Lung (tissue), 12 donors: ENCODE measurements around the gene CHERP. TPM values are rescaled to one million over a fixed set of nuclear protein-coding genes. Genes with fewer than 3 reads are reported as not detected.

ENCODE experiments used
- ATAC-seq: fragments of 200-7000 bp; cut with Tn5 transposase; one replicate; pipeline ENCODE4 v1.9.1; 2020; ENCODE audit warnings: moderate number of reproducible peaks; ENCODE audit not compliant: insufficient read depth, low FRiP score
- DNase-seq, 3 donors: peaks; one replicate each; pipeline ENCODE4 v3.0.0-alpha.2; 2013 to 2017
- H3K27ac ChIP-seq, 2 donors: one replicate each; pipeline ENCODE4 v1.5.1; 2013; ENCODE audit warnings: mild to moderate bottlenecking in 2 of 2, moderate library complexity in 2 of 2, control low read depth in 1 of 2, inconsistent platforms in 1 of 2, low read depth in 1 of 2, low read length in 1 of 2
- H3K27me3 ChIP-seq, 3 donors: one replicate each; pipeline ENCODE4 v1.5.1; 2013; ENCODE audit warnings: low read length in 2 of 3; ENCODE audit not compliant: control insufficient read depth in 3 of 3, insufficient read depth in 3 of 3
- H3K36me3 ChIP-seq, 4 donors: one replicate each; pipeline ENCODE4 v1.5.1; 2013; ENCODE audit warnings: low read length in 4 of 4, mild to moderate bottlenecking in 1 of 4, moderate library complexity in 1 of 4; ENCODE audit not compliant: control insufficient read depth in 4 of 4, insufficient read depth in 4 of 4
- H3K4me1 ChIP-seq, 5 donors: one replicate each; pipeline ENCODE4 v1.5.1; 2013; ENCODE audit warnings: low read length in 5 of 5, mild to moderate bottlenecking in 2 of 5, moderate library complexity in 1 of 5; ENCODE audit not compliant: control insufficient read depth in 5 of 5, insufficient read depth in 5 of 5
- H3K4me3 ChIP-seq: one replicate; pipeline ENCODE4 v1.5.1; 2013; ENCODE audit warnings: mild to moderate bottlenecking, control low read depth, moderate library complexity
- H3K9ac ChIP-seq, 2 donors: one replicate each; pipeline ENCODE4 v1.5.1; 2013; ENCODE audit warnings: low read length in 2 of 2, control low read depth in 1 of 2; ENCODE audit not compliant: insufficient read depth in 1 of 2
- H3K9me3 ChIP-seq, 4 donors: one replicate each; pipeline ENCODE4 v1.5.1; 2013; ENCODE audit warnings: low read length in 3 of 4, mild to moderate bottlenecking in 1 of 4, moderate library complexity in 1 of 4; ENCODE audit not compliant: control insufficient read depth in 4 of 4, insufficient read depth in 3 of 4
- WGBS, 2 donors: extraction: QIAGEN DNeasy Blood & Tissue Kit; methylation state at CpG; one replicate each; pipeline ENCODE4 v1.1.7; 2013; 5-methylcytosine and 5-hydroxymethylcytosine counted together
- polyA plus RNA-seq, 2 donors: library from polyadenylated mRNA; stranded (reverse); fragments of 200-250 nt; gene quantifications; one replicate each; pipeline ENCODE4 v1.2.1, GENCODE V29; 2013
- total RNA-seq, 2 donors: library from RNA; depleted of rRNA in 1 of 2; stranded (reverse); fragments of >200 nt in 1 of 2; gene quantifications; one replicate each; pipeline ENCODE4 v1.2.1, GENCODE V29; 2014 to 2021
- TF ChIP-seq, protein P1 (sequence below): IDR thresholded peaks from 2 replicates; pipeline ENCODE4 v1.5.1; 2012; ENCODE audit warnings: mild to moderate bottlenecking; ENCODE audit errors: control extremely low read depth, extremely low read depth
- donor health status: control.
- donor health status: control.
- donor health status: Bipolar disorder and iron deficiency.
- donor health status: healthy.
- donor health status: DM: yes; HTN: yes; CAD: no.

Gene CHERP
- total and polyA plus RNA-seq, 4 donors = 19.5 to 30.9 (median 23.3) TPM

DNA sequence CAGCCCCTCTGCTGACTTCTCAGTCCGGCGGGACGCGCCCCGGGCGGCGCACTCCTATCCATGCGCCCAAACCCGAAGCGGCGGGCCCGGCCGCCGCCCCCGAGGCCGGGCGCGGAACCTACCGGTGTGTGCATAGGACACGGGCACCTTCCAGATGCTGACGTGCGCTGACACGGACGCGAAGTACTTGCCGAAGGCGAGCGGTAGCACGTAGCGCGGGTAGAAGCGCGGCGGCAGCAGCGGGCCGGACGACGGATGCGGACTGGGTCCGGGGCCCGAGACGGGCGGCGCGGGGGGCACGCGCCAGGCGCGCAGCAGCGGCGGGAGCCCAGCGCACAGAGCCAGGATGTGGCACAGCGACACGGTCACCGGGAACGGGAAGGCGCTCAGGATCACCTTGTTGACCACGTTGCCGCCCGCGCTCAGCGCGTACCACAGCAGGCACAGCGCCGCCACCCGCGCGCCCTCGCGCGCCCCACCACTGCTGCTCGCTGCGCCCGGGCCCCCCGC, 29.6 kb upstream of the CHERP start:
- Histone ChIP-seq H3K27ac (peak overlapping the region; percentile 39 to 94), H3K9me3 (no peaks in the 10 kb centered on the region), H3K36me3 (peaks cover 5 to 20% (median 14%) of the 10 kb centered on the region in 4 donors), H3K9ac (peak overlapping the region; percentile 26 to 73), H3K4me3 (peak overlapping the region; percentile 91), H3K4me1 (peaks cover 2 to 22% (median 7%) of the 10 kb centered on the region in 5 donors), H3K27me3 (no peaks in the 10 kb centered on the region)
- WGBS, 2 donors = 0% methylated on average over 37 to 75 of the region's 75 CpGs
- no peak for ATAC-seq
- TF ChIP-seq, protein P1, sequence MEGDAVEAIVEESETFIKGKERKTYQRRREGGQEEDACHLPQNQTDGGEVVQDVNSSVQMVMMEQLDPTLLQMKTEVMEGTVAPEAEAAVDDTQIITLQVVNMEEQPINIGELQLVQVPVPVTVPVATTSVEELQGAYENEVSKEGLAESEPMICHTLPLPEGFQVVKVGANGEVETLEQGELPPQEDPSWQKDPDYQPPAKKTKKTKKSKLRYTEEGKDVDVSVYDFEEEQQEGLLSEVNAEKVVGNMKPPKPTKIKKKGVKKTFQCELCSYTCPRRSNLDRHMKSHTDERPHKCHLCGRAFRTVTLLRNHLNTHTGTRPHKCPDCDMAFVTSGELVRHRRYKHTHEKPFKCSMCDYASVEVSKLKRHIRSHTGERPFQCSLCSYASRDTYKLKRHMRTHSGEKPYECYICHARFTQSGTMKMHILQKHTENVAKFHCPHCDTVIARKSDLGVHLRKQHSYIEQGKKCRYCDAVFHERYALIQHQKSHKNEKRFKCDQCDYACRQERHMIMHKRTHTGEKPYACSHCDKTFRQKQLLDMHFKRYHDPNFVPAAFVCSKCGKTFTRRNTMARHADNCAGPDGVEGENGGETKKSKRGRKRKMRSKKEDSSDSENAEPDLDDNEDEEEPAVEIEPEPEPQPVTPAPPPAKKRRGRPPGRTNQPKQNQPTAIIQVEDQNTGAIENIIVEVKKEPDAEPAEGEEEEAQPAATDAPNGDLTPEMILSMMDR = no peak
- peak in 2 of 3 donors; percentile 26 to 27 for DNase-seq

DNA sequence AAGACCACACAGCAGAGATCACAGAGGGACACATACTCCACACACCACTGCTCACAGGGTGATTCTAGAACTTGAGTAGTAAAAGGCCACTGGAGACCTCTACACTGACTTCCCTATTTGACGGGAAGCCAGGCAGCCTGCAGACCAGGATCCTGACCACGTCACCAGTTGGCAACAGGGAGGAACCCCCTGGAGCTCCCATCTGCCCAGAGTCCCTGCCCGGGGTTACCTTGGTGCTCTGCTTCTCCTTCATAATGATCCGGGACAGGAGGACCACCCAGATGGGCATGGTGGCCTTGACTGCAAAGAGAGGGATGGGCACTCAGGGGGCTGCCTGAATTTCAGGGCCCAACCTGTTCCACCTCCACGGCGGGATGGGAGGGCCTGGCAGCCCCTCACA, 29.0 kb upstream of the CHERP start:
- H3K9me3 ChIP-seq = no peaks in the 10 kb centered on the region
- 12 to 21% methylated on average over 6 of the region's 6 CpGs for WGBS, 2 donors
- H3K9ac ChIP-seq = peak overlapping the region; percentile 26 to 73
- H3K27ac ChIP-seq = peak overlapping the region; percentile 39 to 94
- H3K36me3 ChIP-seq = peaks cover 10 to 21% (median 18%) of the 10 kb centered on the region in 4 donors
- no peaks in the 10 kb centered on the region for H3K27me3 ChIP-seq
- TF ChIP-seq, protein P1 = no peak
- H3K4me3 ChIP-seq = peak overlapping the region; percentile 91
- H3K4me1 ChIP-seq = peaks cover 2 to 22% (median 7%) of the 10 kb centered on the region in 5 donors
- DNase-seq (no peak), ATAC-seq (no peak)

DNA sequence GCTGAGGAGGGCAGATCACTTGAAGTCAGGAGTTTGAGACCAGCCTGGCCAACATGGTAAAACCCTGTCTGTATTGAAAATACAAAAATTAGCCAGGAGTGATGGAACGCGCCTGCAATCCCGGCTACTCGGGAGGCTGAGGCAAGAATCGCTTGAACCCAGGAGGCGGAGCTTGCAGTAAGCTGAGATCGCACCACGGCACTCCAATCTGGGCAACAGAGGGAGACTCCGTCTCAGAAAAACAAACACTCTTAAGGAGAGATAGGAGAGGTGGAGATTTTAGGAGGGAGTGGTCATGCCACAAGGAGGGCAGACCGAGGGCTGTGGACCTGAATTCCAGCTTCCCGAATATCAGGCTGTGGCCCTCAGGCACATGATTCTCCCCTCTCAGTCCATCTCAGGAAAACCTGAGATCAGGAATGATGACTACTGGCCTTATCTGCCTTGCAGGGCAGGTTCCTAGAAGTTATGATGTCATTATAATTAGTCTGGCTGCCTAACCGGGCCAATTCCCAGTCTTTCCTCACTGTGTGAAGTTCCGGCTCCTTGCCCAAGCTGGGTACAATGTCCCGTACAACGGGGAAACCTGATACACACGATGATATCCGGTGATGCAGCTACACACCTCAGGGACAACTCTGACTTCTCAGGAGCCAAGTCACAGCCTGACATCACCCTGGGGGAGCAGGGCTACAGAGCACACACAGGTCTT, 27.5 kb upstream of the CHERP start:
- peaks cover 10 to 25% (median 19%) of the 10 kb centered on the region in 4 donors for H3K36me3 ChIP-seq
- no peak overlapping the region for H3K4me3 ChIP-seq
- peak overlapping the region in 1 of 2 donors; percentile 93 for H3K27ac ChIP-seq
- DNase-seq (no peak), ATAC-seq (peak; percentile 7)
- no peaks in the 10 kb centered on the region for H3K27me3 ChIP-seq
- WGBS, 2 donors = 74 to 81% methylated on average over 17 of the region's 17 CpGs
- H3K4me1 ChIP-seq = peaks cover 2 to 22% (median 7%) of the 10 kb centered on the region in 5 donors
- peak overlapping the region in 1 of 2 donors; percentile 54 for H3K9ac ChIP-seq
- H3K9me3 ChIP-seq = no peaks in the 10 kb centered on the region
- TF ChIP-seq, protein P1 = no peak
